Right cardiac atrium (tissue), 5 donors: ENCODE results near the gene C20orf202. TPM values are rescaled to one million over a fixed set of nuclear protein-coding genes. Genes with fewer than 3 reads are reported as not detected.
"Not testable (repeated sequence)": the region's sequence is repeated elsewhere in the genome, so short reads cannot be mapped to it uniquely, and the experiment has no call there.

Source experiments
- ATAC-seq, 2 donors: fragments of 200-7000 bp; cut with Tn5 transposase; one replicate each; pipeline versions ENCODE4 v1.8.0 to v1.9.1; 2020; ENCODE audit warnings: moderate library complexity in 2 of 2, mild to moderate bottlenecking in 1 of 2
- DNase-seq, 3 donors: peaks; one replicate each; pipeline ENCODE4 v3.0.0-alpha.2; 2020
- H3K27ac ChIP-seq: one replicate; pipeline ENCODE4 v1.5.1; 2013; ENCODE audit warnings: mild to moderate bottlenecking, low read length, control low read depth, moderate library complexity
- H3K27me3 ChIP-seq: one replicate; pipeline ENCODE4 v1.6.1; 2013; ENCODE audit not compliant: control insufficient read depth, insufficient read depth
- H3K4me1 ChIP-seq: one replicate; pipeline ENCODE4 v1.6.1; 2013; ENCODE audit warnings: low read length; ENCODE audit not compliant: control insufficient read depth, insufficient read depth
- H3K4me3 ChIP-seq: one replicate; pipeline ENCODE4 v1.5.1; 2013; ENCODE audit warnings: low read length, control low read depth
- H3K9me3 ChIP-seq: one replicate; pipeline ENCODE4 v1.6.1; 2013; ENCODE audit warnings: low read length; ENCODE audit not compliant: control insufficient read depth
- WGBS: extraction: QIAGEN DNeasy Blood & Tissue Kit; methylation state at CpG from one replicate; pipeline ENCODE4 v1.1.7; 2013; 5-methylcytosine and 5-hydroxymethylcytosine counted together
- intact Hi-C, 4 donors: fragments of 100-400 bp; cut with DNase I; formaldehyde crosslinking; loops; one replicate each; pipeline versions ENCODE4 v1.11.0 to v1.14.0; 2022 to 2023
- polyA plus RNA-seq: library from polyadenylated mRNA; stranded (reverse); fragments of 200-250 nt; gene quantifications from one replicate; pipeline ENCODE4 v1.2.3, GENCODE V29; 2013
- total RNA-seq, 4 donors: library from RNA; stranded (reverse); fragmentation: NEBNext Ultra II Directional; extraction: Animal tissue kit (Norgen Biotek cat#: 25700); gene quantifications; one replicate each; pipeline ENCODE4 v1.2.1, GENCODE V29; 2021
- donor health status: healthy with polysubstance abuse.
- donor health status: DM: no; HTN: yes; CAD: no.
- donor health status: DM: no; HTN: no; CAD: no.
- donor health status: DM: no; HTN: yes; CAD: no; lungs with severe emphysema.
- donor health status: DM: yes; HTN: yes; CAD: no.

C20orf202 gene
- total and polyA plus RNA-seq, 5 donors = 0.15 to 0.31 (median 0.27) TPM

DNA sequence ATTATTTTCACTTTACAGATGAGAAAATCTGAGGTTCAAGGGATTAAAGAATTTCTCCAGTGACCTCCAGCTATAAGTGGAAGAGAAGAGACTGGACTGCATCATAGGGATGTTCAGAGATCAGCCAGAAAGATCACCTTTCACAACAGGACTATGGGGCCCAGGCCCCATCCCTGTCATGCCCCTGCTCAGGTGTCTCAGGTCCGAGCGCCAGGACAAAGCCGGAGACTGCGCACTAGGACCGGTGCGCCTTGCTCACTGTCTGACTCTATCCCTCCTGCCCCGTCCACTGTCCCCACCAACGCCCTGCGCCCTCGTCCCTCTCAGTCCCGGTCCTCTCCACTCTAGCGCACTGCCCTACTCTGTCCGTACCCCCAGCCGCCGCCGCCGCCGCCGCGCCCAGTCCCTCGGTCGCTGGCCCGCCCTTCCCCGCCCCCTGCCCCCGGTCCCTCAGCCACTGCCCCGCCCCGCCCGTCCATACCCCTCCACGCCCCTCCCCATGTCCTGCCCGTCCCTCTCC lies 22.1 kb downstream of the C20orf202 start:
- Histone ChIP-seq H3K4me3 (peak overlapping the region; percentile 67), H3K27ac (peak overlapping the region; percentile 56), H3K4me1 (no peaks in the 10 kb centered on the region), H3K9me3 (no peaks in the 10 kb centered on the region), H3K27me3 (no peaks in the 10 kb centered on the region)
- intact Hi-C loops = no loop called here
- 4% methylated on average over 30 of the region's 30 CpGs for WGBS
- ATAC-seq (peak in 1 of 2 donors; percentile 78), DNase-seq (peak in 1 of 3 donors; percentile 37)

DNA sequence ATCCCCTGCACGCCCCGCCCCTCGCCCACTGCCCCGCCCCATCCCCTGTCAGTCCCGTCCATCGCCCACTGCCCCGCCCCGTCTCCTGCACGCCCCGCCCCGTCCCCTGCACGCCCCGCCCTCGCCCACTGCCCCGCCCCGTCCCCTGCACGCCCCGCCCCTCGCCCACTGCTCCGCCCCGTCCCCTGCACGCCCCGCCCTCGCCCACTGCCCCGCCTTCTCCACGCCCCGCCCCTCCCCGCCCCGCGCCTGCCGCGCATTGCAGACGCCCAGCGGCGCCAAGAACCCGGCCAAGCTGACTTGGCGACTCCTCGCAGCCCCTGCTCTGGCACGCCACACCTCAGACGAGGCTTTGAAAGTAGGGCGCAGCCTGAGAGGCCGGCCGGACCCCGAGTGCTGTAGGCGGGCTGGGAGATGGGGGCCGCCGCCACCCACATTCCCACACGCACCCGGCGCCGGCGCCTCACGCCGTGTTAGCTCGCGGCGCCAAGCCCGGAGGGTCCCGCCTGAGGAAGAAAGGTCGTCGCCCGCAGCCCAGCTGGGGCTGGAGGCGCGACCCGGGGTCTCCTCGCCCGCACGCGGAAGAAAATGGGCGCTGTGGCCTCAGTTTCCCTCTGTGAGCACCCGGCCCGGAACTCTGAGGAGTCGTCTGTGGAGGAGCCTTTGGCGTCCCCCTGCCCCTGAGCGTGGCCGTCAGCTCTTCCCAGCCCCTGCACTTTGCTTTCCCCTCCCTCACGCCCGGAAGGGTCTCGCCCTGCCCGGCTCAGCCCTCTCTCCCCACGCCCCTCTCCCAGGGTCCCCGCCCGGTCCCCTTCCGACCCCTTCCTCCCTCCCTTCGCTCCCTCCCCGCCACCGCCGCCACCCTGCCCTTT lies 22.8 kb downstream of the C20orf202 start, which contains the start of gene RAD21L1:
RAD21L1 (plus strand) TSS at position 262 of the 872 bp plus-strand sequence. CDS start 2,410 bp downstream, outside the sequence.
- ATAC-seq = peak; percentile 94 to 95
- Histone ChIP-seq H3K9me3 (no peaks in the 10 kb centered on the region), H3K4me1 (no peaks in the 10 kb centered on the region), H3K4me3 (peak within 1 kb of the TSS; percentile 67), H3K27ac (peak within 1 kb of the TSS; percentile 56), H3K27me3 (no peaks in the 10 kb centered on the region)
- DNase-seq = peak; percentile 86 to 92 (median 86)
- 2% methylated on average over 88 of the region's 88 CpGs for WGBS
- intact Hi-C loops = no loop called here

DNA sequence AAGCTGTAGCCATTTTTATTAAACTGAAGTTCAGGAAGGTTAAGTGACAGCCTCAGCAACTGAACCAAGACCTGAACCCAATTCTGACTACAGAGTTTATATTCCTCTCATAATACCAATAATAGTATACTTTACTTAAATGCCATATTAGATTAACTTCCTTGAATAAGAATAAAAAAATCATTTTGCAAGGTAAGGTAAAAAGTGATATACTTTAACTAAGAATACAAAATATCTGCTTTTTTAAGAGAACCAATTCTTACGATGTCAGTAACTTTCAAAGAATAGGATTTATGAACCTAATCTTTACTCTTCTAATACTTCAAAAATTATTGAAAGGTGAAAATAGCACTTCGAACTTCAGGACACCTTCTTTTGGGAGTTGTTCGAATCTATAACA lies 26.3 kb downstream of the C20orf202 start:
- DNase-seq (no peak), ATAC-seq (no peak)
- H3K4me3 ChIP-seq = no peak overlapping the region
- 82% methylated on average over 3 of the region's 3 CpGs for WGBS
- no peak overlapping the region for H3K27ac ChIP-seq
- no peaks in the 10 kb centered on the region for H3K4me1 ChIP-seq
- no peaks in the 10 kb centered on the region for H3K27me3 ChIP-seq
- intact Hi-C loops = no loop called here
- no peaks in the 10 kb centered on the region for H3K9me3 ChIP-seq

DNA sequence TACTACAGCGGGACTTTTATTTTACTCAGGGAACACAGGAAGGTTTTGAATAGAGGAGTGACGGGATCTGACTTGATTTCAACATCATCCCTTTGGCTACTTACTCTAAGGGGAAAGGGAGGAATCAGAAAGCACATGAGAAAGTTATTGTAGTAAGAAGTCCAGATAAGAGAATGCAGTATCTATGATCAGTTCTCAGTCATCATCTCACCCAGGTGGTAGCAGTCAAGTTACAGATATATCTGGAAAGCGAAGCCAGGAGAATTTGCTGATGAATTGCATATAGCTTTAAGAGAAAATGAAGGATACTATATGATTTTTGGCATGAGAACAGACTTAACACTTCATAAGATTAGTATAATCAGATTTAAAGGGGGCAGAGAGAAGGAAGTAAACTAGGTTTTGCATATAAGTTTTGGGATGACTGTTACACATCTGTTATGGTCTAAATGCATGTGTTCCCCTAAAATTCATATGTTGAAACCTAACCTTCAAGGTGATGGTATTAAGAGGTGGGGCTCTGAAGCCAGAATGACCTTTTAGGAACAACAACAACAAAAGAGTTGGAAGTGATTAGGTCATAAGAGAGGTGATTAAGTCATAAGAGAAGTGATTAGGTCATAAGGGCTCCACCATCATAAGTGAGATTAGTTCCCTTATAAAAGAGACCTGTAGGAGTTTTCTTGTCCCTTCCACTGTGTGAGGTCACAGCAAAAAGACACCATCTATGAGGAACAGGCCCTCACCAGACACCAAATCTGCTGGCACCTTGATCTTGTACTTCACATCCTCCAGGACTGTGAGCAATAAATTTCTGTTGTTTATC lies 29.2 kb downstream of the C20orf202 start:
- Histone ChIP-seq H3K27me3 (no peaks in the 10 kb centered on the region), H3K9me3 (no peaks in the 10 kb centered on the region), H3K4me1 (no peaks in the 10 kb centered on the region), H3K27ac (no peak overlapping the region), H3K4me3 (no peak overlapping the region)
- ATAC-seq = no peak
- WGBS = 77% methylated on average over 3 of the region's 3 CpGs
- intact Hi-C loops = no loop called here
- DNase-seq = no peak

DNA sequence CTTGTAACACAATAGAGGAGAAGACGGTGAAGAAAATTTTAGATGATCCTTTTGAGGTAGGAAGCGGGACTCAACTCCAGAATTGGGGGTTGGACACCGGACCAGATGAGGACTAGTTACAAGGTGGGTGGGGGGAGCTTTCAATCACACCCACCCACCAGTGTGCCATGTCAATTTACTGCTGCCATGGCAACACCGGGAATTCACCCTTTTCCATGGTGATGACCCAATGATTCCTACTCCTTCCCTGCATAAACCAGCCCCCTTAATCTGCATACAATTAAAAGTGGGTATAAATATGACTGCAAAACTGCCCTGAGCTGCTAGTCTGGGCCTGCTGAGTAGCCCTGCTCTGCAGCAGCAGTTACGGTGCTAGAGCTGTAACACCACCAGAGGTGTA lies 37.3 kb downstream of the C20orf202 start:
- DNase-seq (no peak), ATAC-seq (no peak)
- WGBS = 79% methylated on average over 5 of the region's 5 CpGs
- H3K4me1 ChIP-seq = no peaks in the 10 kb centered on the region
- H3K4me3 ChIP-seq = no peak overlapping the region
- no peaks in the 10 kb centered on the region for H3K9me3 ChIP-seq
- no peak overlapping the region for H3K27ac ChIP-seq
- H3K27me3 ChIP-seq = no peaks in the 10 kb centered on the region
- intact Hi-C loops = no loop called here

DNA sequence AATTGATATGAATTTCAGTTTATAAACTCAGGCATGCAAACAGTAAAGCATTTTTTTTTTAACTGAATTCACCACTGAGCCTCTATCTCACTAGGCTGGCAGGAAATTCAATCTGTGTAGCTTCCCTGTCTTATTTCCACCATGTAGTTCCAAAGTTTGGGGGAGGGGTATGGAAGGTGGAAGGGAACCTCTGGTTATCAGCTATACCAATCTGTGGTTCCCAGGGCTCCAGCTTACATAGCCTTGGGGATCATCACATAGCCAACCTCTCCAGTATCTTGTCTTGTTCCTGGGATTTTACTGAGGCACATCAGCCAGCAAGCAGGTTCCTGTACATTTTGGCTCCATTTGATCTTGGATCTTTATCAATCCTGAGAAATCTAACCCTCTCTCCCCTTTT lies 38.2 kb downstream of the C20orf202 start:
- Histone ChIP-seq H3K4me3 (no peak overlapping the region), H3K27ac (no peak overlapping the region)
- intact Hi-C loops = no loop called here

DNA sequence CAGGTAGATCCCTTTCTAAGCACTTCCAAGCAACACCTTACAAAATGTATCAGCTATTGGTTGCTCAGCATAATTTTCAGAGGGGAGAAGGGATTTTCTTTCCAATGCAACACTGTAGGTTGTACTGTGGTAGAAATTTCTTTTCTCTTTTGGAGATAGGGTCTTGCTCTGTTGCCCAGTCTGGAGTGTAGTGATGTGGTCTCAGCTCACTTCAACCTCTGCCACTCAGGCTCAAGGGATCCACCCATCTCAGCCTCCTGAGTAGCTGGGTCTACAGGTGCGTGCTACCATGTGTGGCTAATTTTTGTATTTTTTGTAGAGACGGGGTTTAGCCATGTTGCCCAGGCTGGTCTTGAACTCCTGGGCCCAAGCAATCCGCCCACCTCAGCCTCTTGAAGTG lies 38.8 kb downstream of the C20orf202 start:
- H3K4me3 ChIP-seq = no peak overlapping the region
- 81% methylated on average over 3 of the region's 3 CpGs for WGBS
- intact Hi-C loops = no loop called here
- H3K27ac ChIP-seq = no peak overlapping the region
- no peaks in the 10 kb centered on the region for H3K9me3 ChIP-seq
- H3K4me1 ChIP-seq = no peaks in the 10 kb centered on the region
- DNase-seq (no peak), ATAC-seq (no peak)
- no peaks in the 10 kb centered on the region for H3K27me3 ChIP-seq

More for the DNA sequence above, 38.2 kb downstream of the C20orf202 start:
- no peak for DNase-seq
- H3K27me3 ChIP-seq = no peaks in the 10 kb centered on the region
- no peaks in the 10 kb centered on the region for H3K9me3 ChIP-seq
- ATAC-seq = no peak
- H3K4me1 ChIP-seq = no peaks in the 10 kb centered on the region

DNA sequence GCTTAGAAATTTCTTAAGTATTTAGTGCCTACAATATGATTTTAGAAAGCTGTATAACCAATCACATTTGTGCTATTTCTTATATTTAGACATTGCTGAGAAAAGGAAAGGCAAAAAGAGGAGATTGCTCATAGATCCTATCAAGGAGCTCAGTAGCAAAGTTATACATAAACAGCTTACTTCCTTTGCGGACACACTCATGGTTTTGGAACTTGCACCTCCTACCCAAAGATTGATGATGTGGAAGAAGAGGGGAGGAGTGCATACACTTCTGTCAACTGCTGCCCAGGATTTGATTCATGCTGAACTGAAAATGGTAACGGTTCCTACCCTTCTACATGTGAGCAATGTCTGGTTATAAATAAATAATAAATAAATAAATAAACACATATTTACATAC lies 39.3 kb downstream of the C20orf202 start:
- DNase-seq = no peak
- no peaks in the 10 kb centered on the region for H3K4me1 ChIP-seq
- intact Hi-C loops = no loop called here
- no peaks in the 10 kb centered on the region for H3K9me3 ChIP-seq
- 47% methylated on average over 2 of the region's 2 CpGs for WGBS
- no peak for ATAC-seq
- no peaks in the 10 kb centered on the region for H3K27me3 ChIP-seq
- H3K4me3 ChIP-seq = no peak overlapping the region
- no peak overlapping the region for H3K27ac ChIP-seq

DNA sequence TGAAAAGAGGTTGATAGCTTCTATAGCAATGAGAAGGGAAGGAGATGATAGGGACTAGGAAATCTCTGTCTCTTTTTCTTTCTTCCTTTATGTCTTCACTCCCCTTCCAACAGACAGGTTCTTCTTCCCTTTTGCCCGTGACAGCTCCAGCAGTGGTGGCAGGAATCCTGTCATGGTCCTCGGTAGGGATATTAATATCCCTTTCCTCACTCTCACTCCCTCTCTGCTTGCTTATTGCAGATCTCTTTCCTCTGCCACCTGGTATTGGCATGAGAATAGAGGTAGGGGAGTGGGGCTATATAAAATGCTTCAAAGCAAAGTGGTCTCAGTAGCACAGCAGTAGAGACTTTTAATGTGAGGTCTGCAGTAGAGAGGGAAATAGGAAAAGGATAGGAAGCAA lies 42.3 kb downstream of the C20orf202 start:
- intact Hi-C loops = no loop called here
- DNase-seq (no peak), ATAC-seq (no peak)
- Histone ChIP-seq H3K27me3 (no peaks in the 10 kb centered on the region), H3K4me3 (no peak overlapping the region), H3K27ac (no peak overlapping the region), H3K9me3 (no peaks in the 10 kb centered on the region), H3K4me1 (no peaks in the 10 kb centered on the region)
- 28% methylated on average over 2 of the region's 2 CpGs for WGBS

DNA sequence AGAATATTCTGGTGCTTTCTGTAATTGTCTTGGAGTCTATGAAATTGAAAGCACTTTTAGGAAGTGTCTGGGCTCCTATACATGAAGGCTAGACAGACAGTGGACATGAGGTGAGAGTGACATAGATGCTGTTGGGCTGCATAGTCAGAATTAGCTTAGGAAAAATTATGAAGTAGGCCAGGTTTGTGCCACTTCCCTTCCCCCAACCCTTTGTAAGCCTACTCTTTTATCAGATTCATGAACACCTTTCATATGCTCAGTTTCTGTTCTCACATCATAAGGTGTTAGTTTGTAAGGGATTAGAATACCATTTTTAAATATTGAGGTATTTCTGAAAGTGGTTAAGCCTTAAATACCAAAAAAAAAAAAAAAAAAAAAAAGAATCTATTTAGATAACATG lies 44.4 kb downstream of the C20orf202 start:
- H3K9me3 ChIP-seq = no peaks in the 10 kb centered on the region
- no peaks in the 10 kb centered on the region for H3K27me3 ChIP-seq
- intact Hi-C loops = no loop called here

DNA sequence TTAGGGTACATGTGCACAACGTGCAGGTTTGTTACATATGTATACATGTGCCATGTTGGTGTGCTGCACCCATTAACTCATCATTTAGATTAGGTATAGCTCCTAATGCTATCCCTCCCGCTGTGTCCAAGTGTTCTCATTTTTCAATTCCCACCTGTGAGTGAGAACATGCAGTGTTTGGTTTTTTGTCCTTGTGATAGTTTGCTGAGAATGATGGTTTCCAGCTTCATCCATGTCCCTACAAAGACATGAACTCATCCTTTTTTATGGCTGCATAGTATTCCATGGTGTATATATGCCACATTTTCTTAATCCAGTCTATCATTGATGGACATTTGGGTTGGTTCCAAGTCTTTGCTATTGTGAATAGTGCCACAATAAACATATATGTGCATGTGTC lies 47.0 kb downstream of the C20orf202 start:
- H3K27ac ChIP-seq, H3K9me3 ChIP-seq, intact Hi-C loops, DNase-seq, H3K4me3 ChIP-seq, H3K27me3 ChIP-seq, H3K4me1 ChIP-seq, ATAC-seq: not testable (repeated sequence)
- 89% methylated on average over 2 of the region's 2 CpGs for WGBS

More for the DNA sequence above, 44.4 kb downstream of the C20orf202 start:
- H3K27ac ChIP-seq = no peak overlapping the region
- H3K4me3 ChIP-seq = no peak overlapping the region
- DNase-seq = no peak
- H3K4me1 ChIP-seq = no peaks in the 10 kb centered on the region
- ATAC-seq = no peak
